Pancreas (tissue), 10 donors: ENCODE data around the gene PKP3. TPM values are rescaled to one million over a fixed set of nuclear protein-coding genes. Genes with fewer than 3 reads are reported as not detected.

Experiments used
- ATAC-seq, 4 donors: fragments of 200-7000 bp; cut with Tn5 transposase; one replicate each; pipeline versions ENCODE4 v1.8.0 to v1.9.1; 2020; ENCODE audit warnings: mild to moderate bottlenecking in 4 of 4, moderate library complexity in 4 of 4
- DNase-seq, 6 donors: peaks; one replicate each; pipeline ENCODE4 v3.0.0-alpha.2; 2020
- FAIRE-seq: peaks from 2 replicates; lab custom pipeline; 2012; peaks lifted over from hg19 to GRCh38; lab: Jason Lieb, UNC
- H3K27ac ChIP-seq, 4 donors: fragments of 200-600 bp; sonication (generic); 1 replicate in 3 of 4; 2 replicates in 1 of 4; pipeline versions ENCODE4 v1.5.0 to v1.8.0; 2020
- H3K27me3 ChIP-seq, 4 donors: fragments of 200-600 bp; one replicate each; pipeline ENCODE4 v1.8.0; 2021
- H3K36me3 ChIP-seq, 3 donors: fragments of 200-600 bp; sonication (generic) in 1 of 3; one replicate each; pipeline versions ENCODE4 v1.5.0 to v1.8.0; 2020 to 2021
- H3K4me1 ChIP-seq, 3 donors: fragments of 200-600 bp; one replicate each; pipeline ENCODE4 v1.8.0; 2021
- H3K4me3 ChIP-seq, 4 donors: fragments of 200-600 bp; sonication (generic) in 2 of 4; one replicate each; pipeline versions ENCODE4 v1.5.0 to v1.8.0; 2020 to 2021
- H3K9me3 ChIP-seq, 4 donors: fragments of 200-600 bp; one replicate each; pipeline ENCODE4 v1.8.0; 2021
- WGBS, 2 donors: extraction: QIAGEN DNeasy Blood & Tissue Kit; methylation state at CpG; one replicate each; pipeline ENCODE4 v1.1.7; 2013; 5-methylcytosine and 5-hydroxymethylcytosine counted together
- intact Hi-C, 3 donors: fragments of 100-400 bp; cut with DNase I; formaldehyde crosslinking; loops; one replicate each; pipeline versions ENCODE4 v1.11.1 to v1.14.2; 2022
- polyA plus RNA-seq, 2 donors: library from polyadenylated mRNA; stranded (reverse); fragments of 200-250 nt; gene quantifications; one replicate each; pipeline ENCODE4 v1.2.3, GENCODE V29; 2013
- total RNA-seq, 6 donors: library from RNA; stranded (reverse); fragmentation: NEBNext Ultra II Directional in 4 of 6; extraction: Animal tissue kit (Norgen Biotek cat#: 25700) in 4 of 6; gene quantifications; one replicate each; pipeline versions ENCODE4 v1.2.1 to v1.2.4, GENCODE V29; 2021 to 2023
- TF ChIP-seq, protein P1 (sequence below), 4 donors: fragments of 200-600 bp; sonication (generic) in 3 of 4; IDR thresholded peaks; one replicate each; pipeline versions ENCODE4 v1.5.0 to v1.8.0; 2021; ENCODE audit warnings: antibody characterized with exemption in 4 of 4
- donor health status: healthy with polysubstance abuse.
- donor health status: DM: no; HTN: no; CAD: no; lungs with moderate emphysema.
- donor health status: DM: no; HTN: no; CAD: no.
- donor health status: control.
- donor health status: control.
- donor health status: Bipolar disorder and iron deficiency.
- donor health status: DM: yes; HTN: yes; CAD: no.
- donor health status: DM: no; HTN: no; CAD: no.
- donor health status: DM: no; HTN: no; CAD: no.
- donor health status: DM: yes; HTN: yes; CAD: no.

The PKP3 gene
- total and polyA plus RNA-seq, 8 donors, result 23.4 to 50.5 (median 30.5) TPM

DNA sequence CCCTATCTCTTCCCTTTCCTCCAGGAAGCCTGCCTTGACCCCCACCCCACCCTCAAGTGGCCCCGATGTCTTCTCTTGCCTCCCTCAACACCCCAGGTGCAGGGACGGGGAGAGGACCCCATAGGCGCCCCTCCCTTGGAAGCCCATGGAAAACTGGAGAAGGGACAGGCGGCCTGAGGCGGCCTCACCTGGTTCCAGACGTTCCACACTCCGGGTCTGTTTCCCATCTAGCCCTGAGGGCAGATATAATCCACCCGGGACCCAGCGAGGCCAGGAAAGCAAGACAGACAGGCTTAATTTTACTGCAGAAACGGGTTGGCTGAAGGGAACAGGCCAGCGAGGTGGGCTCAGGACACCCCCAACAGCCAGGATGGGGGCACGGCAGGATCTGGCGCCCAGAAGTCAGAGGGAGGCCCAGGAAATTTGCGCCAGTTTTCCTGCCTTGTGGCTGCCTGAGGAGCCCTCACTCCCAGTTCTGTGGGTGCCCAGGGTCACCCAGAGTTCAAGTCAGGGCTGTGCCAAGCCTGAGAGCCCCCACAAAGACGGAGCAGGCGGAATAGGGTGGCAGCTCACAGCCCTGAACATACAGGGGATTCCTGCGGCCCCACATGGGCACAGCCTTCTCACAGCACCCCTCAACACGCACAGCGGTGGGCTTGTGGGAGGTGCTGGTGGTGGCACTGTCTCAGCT, 23.8 kb downstream of the PKP3 start:
- peak in 4 of 6 donors; percentile 3 to 71 (median 28) for DNase-seq
- TF ChIP-seq, protein P1, sequence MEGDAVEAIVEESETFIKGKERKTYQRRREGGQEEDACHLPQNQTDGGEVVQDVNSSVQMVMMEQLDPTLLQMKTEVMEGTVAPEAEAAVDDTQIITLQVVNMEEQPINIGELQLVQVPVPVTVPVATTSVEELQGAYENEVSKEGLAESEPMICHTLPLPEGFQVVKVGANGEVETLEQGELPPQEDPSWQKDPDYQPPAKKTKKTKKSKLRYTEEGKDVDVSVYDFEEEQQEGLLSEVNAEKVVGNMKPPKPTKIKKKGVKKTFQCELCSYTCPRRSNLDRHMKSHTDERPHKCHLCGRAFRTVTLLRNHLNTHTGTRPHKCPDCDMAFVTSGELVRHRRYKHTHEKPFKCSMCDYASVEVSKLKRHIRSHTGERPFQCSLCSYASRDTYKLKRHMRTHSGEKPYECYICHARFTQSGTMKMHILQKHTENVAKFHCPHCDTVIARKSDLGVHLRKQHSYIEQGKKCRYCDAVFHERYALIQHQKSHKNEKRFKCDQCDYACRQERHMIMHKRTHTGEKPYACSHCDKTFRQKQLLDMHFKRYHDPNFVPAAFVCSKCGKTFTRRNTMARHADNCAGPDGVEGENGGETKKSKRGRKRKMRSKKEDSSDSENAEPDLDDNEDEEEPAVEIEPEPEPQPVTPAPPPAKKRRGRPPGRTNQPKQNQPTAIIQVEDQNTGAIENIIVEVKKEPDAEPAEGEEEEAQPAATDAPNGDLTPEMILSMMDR (IDR thresholded peaks at IDR 0.05), result no peak
- no peaks in the 10 kb centered on the region for H3K9me3 ChIP-seq
- peak in 2 of 4 donors; percentile 1 to 3 for ATAC-seq
- H3K4me3 ChIP-seq, result peak overlapping the region; percentile 48 to 86 (median 74)
- peak overlapping the region; percentile 54 to 77 (median 64) for H3K27ac ChIP-seq
- no peak for FAIRE-seq
- intact Hi-C loops, result no loop called here
- 49 to 51% methylated on average over 19 of the region's 19 CpGs for WGBS, 2 donors
- no peaks in the 10 kb centered on the region for H3K27me3 ChIP-seq
- peaks cover 0 to 10% (median 0%) of the 10 kb centered on the region in 3 donors for H3K4me1 ChIP-seq
- H3K36me3 ChIP-seq, result no peaks in the 10 kb centered on the region

DNA sequence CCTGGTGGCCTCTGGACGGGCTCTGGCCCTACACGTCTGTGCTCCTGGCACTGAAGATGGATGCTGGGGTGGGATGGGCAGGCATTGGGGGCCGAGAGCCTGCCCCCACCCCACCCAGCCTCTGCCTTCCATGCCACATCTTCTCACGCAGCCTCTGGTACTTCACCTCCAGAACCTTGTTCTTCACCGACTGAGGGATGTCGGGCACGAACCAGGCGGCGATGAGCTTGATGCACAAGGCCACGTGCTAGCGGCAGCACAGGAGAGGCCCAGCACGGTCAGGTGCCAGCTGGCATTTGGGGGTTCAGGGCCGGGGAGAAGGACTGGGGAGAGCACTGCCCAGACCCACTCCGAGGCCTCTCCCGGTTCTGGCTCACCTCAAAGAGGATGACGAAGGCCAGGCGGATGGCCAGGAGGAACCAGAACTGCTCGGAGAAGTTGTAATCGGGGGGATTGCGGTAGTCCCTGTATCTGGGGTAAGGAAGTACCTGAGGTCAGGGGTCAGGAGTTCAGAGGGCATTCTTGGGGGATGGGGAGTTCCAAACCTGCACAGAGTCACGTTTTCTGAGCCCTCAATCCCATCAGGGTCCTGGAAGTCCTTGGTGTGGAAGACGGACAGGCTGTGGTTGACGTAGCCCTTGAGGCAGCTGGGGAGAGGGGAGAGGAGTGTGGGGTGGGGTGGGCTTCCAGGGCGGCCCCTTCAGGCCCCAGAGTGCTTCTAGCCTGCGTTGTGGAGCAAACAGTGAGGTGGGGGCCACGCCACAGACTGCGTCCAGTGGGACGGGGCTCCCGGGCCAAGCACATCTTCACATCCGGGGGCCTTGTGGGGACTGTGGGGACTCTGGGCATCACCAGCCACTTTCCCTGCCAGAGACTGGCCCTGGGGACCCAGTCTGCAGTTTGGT, 24.6 kb downstream of the PKP3 start:
- no peak overlapping the region for H3K4me3 ChIP-seq
- no peak for ATAC-seq
- no peaks in the 10 kb centered on the region for H3K36me3 ChIP-seq
- H3K27me3 ChIP-seq, result no peaks in the 10 kb centered on the region
- no peak overlapping the region for H3K27ac ChIP-seq
- no peak for FAIRE-seq
- DNase-seq, result peak in 4 of 6 donors; percentile 25 to 76 (median 52)
- intact Hi-C loops, result no loop called here
- 92 to 94% methylated on average over 29 to 30 of the region's 30 CpGs for WGBS, 2 donors
- peaks cover 0 to 10% (median 0%) of the 10 kb centered on the region in 3 donors for H3K4me1 ChIP-seq
- TF ChIP-seq, protein P1 (IDR thresholded peaks at IDR 0.05), result no peak
- H3K9me3 ChIP-seq, result no peaks in the 10 kb centered on the region

DNA sequence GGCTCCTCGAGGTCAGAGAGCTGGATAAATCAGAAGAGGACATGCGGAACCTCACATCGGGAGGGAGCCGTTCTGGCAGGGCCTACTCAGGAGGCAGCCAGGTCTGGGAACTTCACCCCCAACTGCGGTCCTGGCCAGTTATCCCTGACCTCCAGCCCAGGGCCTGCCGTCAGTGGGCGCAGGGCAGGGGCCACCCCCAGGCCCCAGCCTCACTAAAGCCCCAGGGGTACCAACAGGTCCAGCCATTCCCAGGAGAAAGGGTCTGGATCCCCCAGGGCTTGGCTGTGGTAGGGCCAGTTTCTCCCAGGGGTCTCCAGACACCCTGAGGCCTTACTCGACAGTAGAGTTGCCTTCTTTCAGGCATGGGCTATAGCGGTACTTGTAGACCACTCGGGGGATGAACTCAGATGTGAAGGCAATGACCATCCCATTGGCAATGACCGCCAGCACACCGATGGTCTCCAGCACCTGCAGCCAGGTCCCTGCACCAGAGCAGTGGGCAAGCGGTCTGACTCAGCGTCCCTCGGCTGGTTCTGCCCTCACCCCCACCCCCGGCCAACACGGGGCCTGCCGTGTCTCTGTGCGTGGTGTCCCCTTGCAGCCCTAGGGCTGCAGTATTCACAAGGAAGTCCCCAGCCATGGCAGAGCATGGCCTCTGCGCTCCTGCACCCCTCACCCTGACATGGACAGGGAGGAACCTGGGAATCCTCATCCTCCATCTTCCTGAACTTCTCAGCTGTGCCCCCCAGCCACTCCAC, 25.4 kb downstream of the PKP3 start:
- intact Hi-C loops, result no loop called here
- 91% methylated on average over 20 of the region's 20 CpGs for WGBS, 2 donors
- DNase-seq (peak in 4 of 6 donors; percentile 11 to 72 (median 37)), FAIRE-seq (no peak), ATAC-seq (no peak)
- peaks cover 0 to 10% (median 0%) of the 10 kb centered on the region in 3 donors for H3K4me1 ChIP-seq
- no peak overlapping the region for H3K27ac ChIP-seq
- TF ChIP-seq, protein P1 (IDR thresholded peaks at IDR 0.05), result no peak
- no peak overlapping the region for H3K4me3 ChIP-seq
- no peaks in the 10 kb centered on the region for H3K36me3 ChIP-seq
- H3K9me3 ChIP-seq, result no peaks in the 10 kb centered on the region
- H3K27me3 ChIP-seq, result no peaks in the 10 kb centered on the region

DNA sequence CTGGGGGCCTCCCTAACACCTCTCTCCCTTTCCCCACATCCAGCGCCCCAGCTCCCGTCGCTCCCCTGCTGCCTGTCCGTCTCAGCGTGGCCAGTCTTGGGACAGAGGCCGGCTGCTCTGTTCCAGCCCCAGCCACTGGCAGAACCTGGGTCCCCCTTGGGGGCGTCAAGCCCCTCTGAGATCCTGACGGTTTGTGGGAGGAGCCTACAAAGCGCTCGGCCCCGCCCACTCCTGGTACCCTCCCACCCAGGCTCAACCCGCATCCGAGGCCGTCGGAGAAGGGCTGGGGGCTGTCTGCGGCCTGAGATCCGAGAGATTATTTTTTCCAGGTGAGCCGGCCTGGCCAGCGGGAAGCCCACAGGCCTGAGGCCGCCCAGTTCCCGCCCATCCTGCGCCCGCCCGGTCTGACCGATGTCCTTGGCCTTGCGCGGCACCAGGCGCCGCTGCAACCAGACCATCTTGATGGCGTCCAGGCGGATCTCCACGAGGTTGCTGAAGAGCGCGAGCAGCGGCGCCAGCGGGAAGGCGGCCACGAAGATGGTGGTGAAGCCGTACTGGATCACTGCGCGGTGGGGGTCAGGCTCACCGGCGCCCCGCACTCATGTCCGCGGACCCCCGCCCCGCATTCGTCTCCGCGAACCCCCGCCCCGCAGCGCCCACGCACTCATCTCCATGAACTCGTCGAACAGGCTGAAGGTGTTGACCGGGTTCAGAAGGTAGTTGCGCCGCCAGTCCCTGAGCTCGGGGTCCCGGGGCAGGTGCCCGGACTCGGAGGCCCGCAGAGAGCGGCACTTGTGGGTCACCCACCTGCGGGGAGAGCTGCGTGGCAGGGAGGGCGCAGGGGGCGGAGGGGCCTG, 26.3 kb downstream of the PKP3 start:
- no peak for FAIRE-seq
- intact Hi-C loops, result no loop called here
- ATAC-seq, result no peak
- no peaks in the 10 kb centered on the region for H3K27me3 ChIP-seq
- no peaks in the 10 kb centered on the region for H3K9me3 ChIP-seq
- no peaks in the 10 kb centered on the region for H3K36me3 ChIP-seq
- H3K4me3 ChIP-seq, result no peak overlapping the region
- WGBS, 2 donors, result 69 to 72% methylated on average over 71 of the region's 71 CpGs
- DNase-seq, result peak in 4 of 6 donors; percentile 15 to 72 (median 43)
- peaks cover 0 to 10% (median 0%) of the 10 kb centered on the region in 3 donors for H3K4me1 ChIP-seq
- TF ChIP-seq, protein P1 (IDR thresholded peaks at IDR 0.05), result no peak
- H3K27ac ChIP-seq, result no peak overlapping the region
